ENCODE results near the gene TSPAN15. TPM values are rescaled to one million over a fixed set of nuclear protein-coding genes. Genes with fewer than 3 reads are reported as not detected.

Gene TSPAN15
- 0.27 TPM for total RNA-seq

DNA sequence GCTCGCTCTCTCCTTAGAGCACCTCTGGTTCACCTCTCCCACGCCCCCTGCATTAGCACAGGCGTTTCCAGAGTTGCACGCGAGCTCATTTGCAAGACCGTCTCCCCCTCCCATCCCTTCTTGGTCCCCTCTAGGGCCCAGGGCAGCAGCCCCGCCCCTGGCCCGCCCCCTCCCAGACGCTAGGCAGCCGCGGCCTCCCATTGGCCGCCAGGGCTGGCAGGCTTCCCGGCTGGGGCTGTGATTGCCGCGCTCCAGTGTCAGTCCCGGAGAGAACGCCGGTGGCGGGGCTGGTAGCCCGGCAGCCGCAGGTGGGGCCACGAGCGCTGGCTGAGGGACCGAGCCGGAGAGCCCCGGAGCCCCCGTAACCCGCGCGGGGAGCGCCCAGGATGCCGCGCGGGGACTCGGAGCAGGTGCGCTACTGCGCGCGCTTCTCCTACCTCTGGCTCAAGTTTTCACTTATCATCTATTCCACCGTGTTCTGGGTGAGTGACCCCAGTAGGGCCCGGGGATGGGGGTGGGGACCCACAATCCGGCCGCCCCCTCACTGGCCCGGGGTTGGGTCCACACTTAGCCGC is at the start of gene TSPAN15:
TSS of gene TSPAN15 (plus strand) at position 257 of the 575 bp plus-strand sequence. CDS start at position 387, 130 bp downstream.
- peak; percentile 52 to 80 (median 77) for DNase-seq (ENCODE audit: low read depth in 2 of 3, low spot score in 2 of 3)

DNA sequence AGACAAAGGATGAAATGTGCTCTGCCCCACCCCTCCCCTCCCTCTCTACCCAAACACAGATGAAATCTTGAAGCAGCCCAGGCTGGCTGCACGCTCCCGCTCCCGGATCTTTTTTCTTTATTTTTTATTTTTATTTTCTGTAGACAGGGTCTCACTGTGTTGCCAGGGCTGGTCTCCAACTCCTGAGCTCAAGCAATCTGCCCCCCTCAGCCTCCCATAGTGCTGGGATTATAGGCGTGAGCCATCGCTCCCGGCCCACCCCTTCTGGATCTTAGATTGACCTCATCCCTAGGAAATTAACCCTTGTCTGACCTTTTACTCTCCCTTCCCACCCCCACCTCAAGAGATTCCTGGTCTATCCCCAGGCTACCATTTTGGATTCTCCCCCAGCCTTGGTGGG is 48.9 kb upstream of the TSPAN15 start:
- DNase-seq (ENCODE audit: low read depth in 2 of 3, low spot score in 2 of 3), result no peak

DNA sequence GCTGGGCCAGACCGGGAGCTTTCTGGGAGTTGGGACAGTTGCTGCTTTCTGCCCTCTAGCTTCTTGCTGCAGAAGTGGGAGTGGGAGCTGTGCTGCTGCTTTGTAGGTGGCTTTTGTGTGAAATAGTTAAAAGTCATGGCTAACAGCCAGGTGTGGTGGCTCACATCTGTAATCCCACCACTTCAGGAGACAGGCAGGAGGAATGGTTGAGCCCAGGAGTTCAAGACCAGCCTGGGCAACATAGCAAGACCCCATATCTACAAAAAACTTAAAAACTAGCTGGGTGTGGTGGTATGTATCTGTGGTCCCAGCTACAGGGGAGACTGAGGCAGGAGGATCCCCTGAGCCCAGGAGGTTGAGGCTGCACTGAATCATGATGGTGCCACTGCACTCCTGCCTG is 48.2 kb upstream of the TSPAN15 start:
- no peak for DNase-seq (ENCODE audit: low read depth in 2 of 3, low spot score in 2 of 3)

DNA sequence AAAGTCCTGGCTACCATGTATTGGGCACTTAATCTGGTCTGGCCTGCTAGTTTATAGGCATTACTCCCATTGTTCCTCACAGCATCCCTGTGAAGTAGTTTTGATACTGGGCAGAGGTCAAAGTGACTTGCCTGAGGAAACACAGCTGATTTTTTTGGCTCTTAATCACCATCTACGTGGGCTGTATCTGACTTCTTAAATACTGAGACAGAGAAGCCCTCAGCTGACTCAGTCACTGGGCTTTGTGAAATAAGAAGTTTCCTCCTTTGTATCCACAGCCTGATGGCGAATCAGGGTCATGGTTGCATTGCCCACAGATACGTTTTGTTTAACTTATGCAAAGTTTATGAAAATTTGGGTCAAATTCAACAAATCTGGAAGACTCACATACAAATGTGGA is 47.7 kb upstream of the TSPAN15 start:
- no peak for DNase-seq (ENCODE audit: low read depth in 2 of 3, low spot score in 2 of 3)

DNA sequence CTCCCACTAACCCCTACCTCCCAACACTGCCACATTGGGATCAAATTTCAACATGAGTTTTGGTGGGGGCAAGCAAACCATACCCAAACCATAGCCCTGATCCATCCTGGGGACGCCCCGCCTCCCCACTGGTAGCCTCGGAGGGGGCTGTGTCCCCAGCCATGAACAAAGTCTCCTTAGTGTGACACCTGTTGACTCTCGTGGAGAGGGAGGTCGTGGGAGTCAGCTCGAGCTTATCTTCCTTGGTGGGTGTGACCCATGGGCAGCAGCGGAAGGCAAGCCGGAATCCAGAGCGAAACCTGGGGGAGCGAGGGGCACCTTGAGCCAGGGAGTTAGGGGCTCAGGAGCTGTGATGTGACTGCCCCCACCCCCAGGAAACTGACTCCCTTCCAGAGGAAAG is 46.5 kb upstream of the TSPAN15 start:
- no peak for DNase-seq (ENCODE audit: low read depth in 2 of 3, low spot score in 2 of 3)

DNA sequence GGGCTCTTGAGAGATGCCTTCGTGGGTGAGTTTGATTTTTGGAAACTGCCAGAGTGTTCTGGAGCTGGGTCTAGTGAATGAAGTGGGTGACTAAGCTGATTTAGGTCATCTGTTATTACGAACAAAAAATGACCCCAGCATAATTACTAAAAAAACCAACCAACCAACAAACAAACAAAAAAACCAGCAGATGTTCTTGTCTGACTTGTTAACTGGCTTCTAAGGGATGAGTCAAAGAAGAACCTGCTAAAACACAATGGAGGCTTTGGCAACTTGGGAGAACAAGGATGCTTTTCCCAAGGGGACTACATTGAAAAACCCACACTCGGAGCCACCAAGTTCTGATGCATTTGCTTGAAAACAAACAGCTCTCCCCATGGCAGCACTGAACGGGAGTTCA is 46.0 kb upstream of the TSPAN15 start:
- no peak for DNase-seq (ENCODE audit: low read depth in 2 of 3, low spot score in 2 of 3)

DNA sequence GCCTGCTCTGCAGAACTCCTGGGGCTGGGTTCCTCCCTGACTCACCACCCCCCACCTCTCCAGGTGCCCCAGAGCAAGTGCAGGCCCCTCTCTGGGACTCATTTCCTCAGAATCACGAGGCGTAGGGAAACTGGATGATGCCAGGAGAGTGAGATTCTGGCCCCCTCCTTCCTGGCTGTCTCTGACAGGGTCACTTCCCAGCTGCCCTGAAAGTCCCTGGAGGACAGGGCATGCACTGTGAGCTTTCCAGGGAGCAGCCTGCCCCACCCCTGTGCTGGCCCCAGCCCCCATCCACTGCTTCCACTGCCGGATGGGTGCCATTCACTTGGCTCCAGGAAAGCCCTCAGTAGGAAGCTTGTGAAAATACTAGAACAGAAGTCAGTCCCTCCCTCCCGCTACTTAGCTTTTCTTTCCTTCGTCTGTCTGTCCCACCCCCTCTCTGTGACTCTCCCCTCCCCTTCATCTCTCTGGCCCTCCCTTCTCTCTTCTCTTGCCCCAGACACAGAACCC is 44.9 kb upstream of the TSPAN15 start:
- no peak for DNase-seq (ENCODE audit: low read depth in 2 of 3, low spot score in 2 of 3)

DNA sequence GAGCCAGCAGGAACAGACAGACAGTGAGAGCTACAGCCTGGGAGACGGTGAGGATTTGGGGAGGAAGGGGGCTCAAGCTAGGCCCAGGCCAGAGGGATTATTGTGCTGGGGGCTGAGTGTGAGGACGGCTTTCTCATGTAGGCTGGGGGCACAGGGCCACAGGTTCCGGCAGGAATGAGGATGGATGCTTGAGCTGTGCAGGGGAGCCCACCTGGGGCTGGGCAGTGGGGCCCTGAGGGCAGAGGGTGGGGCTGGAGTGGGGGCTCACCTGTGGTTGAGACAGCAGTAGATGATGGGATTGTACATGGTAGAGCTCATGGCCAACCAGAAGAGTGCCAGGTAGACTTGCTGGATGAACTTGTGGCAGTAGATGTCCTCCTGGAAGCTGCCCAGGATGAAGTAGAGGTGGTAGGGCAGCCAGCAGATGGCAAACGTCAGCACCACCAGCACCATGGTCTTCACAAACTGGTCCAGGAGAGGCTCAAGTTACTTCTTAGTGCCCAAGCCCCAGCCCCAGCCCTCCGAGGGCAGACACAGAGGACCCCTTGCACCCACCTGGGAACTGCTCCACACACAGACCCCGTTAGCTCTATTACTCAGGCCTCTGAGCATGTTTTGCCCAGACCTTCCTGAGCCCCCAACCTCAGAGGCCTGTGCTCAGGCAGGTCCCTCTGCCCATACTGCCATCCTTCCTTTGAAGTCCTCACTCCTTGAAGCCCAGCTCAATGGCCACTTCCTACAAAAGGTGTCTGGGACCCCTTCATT is 44.3 kb upstream of the TSPAN15 start:
- no peak for DNase-seq (ENCODE audit: low read depth in 2 of 3, low spot score in 2 of 3)

DNA sequence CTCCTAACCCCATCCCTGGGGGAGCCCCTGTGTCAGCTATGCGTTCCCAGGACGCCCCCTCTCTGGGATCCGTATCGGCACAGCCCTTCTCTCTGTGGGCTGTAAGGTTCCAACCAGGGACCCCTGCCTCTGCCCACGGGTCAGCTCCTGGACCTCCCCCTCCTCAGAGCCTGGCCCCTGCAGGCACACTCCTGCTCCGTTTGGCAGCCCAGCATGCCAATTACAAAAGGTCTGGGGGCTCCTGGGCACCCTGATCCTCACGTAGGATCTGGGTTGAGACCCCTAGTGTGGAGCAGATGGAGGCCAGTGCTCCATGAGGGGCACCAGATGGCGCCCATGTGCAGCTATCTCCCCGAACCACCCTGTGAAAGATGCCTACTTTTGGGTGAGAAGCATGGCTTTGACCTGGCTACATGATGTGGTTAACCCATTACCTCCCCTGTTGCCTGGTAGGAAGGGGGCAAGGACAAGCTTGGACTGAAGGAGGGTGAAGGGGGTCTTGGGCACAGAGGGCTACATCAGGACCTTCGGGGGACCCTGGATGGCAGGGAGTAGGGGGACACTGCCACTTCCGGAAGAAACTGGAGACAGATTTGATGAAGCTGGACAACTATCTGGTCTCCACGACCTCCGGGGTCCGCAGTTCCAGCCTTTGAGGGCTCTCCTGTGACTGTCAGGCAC is 43.5 kb upstream of the TSPAN15 start:
- peak in 2 of 3 donors; percentile 52 to 66 for DNase-seq (ENCODE audit: low read depth in 2 of 3, low spot score in 2 of 3)

DNA sequence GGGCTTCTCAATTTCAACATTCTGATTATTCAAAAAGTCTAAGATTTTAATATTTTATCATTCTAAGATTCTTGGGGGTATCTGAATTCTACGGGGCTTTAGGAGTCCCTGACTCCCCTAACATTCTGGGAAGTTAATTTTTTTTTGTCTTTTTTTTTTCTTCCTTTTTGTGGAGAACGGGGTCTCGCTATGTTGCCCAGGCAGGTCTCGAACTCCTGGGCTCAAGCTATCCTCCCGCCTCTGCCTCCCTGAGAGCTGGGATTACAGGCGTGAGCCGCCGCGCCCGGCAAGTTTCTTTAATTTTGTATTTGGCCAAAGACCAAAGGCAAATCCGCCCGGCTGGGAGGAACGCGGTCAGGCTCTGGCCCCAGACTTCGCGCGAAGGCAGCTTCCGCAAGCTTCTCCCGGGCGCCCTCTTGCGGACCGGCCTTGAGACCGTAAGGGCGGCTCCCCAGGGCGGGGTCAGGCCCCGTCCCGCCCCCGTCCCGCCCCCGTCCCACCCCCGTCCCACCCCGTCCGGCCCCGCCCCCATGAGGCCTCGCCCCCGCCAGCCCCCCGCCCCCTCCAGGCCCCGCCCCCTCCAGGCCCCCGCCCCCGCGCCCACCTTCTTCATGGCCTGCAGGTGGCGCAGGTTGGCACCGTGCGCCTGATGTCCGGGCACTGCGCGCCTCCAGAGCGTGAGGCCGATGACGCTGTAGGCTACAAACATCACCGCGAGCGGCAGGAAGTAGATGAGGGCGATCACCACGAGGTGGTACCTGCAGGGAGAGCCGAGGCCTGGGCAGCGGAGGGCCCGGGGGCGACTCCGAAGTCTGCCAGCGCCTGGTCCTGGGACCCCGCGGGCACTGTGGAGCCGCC is 42.7 kb upstream of the TSPAN15 start:
- DNase-seq (ENCODE audit: low read depth in 2 of 3, low spot score in 2 of 3), result peak; percentile 84 to 94 (median 92)

DNA sequence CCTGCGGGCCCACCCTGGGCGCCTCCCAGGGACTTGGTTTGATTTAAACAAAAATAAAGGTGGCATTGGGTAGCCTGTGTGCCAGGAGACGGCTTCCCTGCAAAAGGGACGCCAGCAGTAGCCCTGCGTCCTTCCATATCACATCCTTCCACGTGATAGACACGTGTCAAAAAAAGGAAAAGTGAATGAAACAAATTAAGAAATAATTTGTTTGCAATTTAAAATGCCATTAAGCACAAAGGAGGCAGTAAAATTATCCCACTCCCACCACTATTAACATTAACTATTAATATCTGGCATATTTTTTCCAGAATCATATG is 42.1 kb upstream of the TSPAN15 start:
- DNase-seq (ENCODE audit: low read depth in 2 of 3, low spot score in 2 of 3), result no peak

DNA sequence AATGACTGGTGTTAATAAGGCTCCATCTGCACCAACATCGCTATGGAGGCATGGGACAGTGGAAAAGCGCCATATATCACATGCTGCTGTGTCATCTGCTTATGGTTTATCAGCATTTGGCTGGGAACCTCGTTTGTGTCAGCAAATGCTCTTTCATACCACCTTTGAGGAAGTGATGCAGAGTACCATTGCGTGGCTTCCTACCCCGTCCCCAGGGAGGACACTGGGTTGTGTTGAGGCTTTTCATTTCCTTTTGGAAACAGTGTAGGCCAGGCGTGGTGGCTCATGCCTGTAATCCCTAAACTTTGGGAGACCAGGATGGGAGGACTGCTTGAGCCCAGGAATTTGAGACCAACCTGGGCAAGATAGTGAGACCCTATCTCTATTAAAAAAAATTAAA is 41.3 kb upstream of the TSPAN15 start:
- DNase-seq (ENCODE audit: low read depth in 2 of 3, low spot score in 2 of 3), result peak in 1 of 3 donors; percentile 41

DNA sequence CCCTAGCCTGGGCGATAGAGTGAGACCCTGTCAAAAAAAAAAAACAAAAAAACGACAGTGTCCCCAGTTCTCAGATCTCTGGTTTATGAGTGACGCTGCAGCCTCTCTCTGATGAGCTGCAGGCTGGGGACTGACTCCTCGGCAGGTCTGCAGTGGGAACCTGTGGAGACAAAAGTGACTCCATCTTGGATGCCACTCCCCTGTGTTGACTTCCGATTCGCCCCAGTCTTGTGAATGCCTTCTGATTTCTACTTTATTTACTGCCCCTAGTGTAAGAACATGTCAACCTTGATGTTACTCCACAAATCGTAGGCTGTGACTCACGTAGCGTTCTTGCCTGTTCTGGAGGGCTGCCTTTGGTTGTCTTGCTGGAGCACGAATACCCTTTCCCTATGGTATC is 40.8 kb upstream of the TSPAN15 start:
- DNase-seq (ENCODE audit: low read depth in 2 of 3, low spot score in 2 of 3), result no peak

DNA sequence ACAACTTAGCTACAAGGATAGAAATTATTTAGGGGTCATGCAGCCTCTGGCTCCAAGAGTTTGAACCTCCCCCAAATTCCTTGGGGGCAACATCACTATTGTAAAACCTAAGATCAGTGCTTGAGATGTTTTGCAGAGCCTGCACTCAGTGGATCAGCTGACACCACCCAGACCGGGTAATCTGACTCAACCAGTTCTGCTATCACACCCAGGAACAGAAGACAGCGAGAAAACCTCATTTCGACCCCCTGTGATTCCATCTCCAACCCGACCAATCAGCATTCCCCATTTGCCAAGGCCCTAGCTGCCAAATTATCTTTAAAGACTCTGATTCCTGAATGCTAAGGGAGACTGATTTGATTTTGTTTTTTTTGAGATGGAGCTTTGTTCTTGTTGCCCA is 39.8 kb upstream of the TSPAN15 start:
- no peak for DNase-seq (ENCODE audit: low read depth in 2 of 3, low spot score in 2 of 3)

DNA sequence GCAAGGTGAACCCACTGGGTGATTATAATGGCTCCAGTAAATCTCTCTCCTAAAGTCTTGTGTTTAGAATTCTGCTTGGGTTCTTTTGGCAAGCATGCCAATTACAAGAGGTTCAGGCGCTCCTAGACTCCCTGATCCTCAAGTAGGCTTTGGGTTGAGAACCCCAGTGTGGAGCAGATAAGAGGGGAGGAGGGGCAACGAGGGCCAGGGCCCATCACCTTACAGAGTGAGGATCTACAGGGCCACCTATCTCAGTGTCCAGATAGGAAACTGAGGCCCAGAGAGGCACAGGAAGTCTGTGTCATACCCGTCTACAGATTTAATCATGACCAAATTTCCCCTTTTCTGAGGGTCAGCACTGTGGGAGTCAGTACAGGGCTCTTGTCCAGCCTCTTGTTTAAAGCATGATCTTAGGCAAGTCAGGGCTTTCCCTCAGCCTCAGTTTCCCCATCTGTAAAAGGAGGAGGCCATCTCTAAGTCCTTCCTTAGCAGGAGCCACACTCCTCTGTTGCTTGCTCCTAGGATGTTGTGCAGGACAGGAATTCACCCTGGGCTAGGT is 39.0 kb upstream of the TSPAN15 start:
- DNase-seq (ENCODE audit: low read depth in 2 of 3, low spot score in 2 of 3), result no peak

DNA sequence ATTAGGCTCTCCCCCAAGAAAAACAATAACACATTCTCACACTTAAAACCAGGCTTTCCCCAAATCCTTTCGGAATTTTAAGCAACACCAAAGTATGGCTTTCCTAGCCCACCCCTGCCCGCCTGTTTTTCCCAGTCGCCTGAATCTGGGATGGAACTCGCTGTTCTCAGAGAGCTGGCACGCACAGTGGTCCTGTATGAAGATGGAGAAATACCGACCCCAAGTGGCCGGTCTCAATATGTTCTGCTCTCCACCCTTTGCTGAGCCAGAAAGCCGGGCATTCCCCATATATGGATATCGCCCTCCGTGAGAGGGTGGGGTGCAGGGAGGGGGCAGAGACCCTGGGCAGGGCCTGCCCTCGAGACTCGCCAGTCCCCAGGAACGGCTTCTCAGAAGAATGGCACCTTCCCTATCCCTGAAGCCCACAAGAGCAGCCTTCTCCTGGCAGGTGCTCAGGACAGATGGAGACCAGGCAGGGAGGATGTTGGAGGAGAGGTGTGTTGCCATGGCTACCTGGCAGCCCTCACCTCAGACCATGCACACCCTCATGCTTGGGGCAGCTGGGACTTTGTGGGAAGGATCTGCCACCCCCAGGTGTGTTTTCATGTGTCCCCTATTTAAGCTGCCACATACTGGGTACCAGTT is 37.9 kb upstream of the TSPAN15 start:
- DNase-seq (ENCODE audit: low read depth in 2 of 3, low spot score in 2 of 3), result peak in 2 of 3 donors; percentile 48 to 53

DNA sequence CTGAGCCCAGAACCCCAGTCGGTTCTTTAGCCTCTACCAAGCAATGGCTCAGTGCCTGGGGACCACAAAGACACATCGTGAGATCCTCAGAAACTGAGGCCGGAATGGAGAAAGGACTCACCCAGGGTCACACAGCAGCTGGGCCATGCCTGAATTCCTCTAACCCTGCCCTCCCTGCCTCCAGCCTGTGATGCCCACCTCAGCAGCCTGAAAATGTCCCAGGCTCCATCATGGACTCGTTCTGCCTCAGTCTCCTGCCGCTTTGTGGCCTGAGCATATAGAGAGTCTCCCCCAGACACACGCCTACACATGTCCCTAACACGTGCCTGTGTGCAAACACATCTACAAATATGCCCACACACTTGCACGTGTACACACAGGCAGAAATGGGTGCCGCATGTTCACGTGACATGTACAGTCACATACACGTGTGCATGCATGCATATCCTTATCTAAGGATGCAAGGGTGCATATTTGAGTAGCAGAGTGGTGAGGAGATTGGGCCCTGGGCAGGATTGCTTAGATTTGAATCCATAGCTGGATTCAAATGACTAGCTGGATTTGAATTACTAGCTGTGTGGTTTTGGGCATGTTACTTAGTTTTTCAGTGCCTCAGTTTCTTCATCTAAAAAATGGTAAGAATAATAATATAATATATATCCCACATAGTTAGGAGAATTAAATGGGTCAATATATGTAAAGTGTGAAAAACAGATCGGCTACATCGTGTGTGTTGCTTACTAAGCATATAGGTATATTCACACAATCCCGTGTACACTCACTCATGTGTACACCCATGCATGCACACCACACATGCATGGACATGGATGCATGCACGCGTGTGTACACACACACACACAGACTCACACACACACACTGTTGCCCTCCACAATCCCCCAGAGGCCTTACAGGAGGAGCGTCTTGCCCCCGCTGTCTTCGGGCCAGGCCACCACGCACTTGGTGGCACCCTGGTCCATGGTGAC is 36.9 kb upstream of the TSPAN15 start:
- DNase-seq (ENCODE audit: low read depth in 2 of 3, low spot score in 2 of 3), result no peak

DNA sequence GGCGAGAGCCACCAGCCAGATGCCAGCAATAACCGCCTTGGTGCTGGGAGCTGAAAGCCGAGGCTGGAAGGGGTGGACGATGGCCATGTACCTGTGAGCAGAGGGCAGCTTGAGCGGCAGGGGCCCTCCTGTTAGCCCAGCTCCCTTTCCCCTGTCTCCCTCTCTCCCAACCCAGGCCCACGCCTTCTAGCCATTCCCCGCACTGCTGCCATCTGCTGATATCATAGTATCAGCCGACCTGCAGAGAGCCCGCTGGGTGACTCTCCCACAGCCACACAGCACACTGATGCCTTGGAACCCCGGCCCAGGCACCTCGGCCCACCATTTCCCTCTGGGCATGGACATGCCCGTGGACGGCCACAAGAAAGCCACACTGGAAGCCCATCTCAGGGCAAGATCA is 36.2 kb upstream of the TSPAN15 start:
- no peak for DNase-seq (ENCODE audit: low read depth in 2 of 3, low spot score in 2 of 3)

DNA sequence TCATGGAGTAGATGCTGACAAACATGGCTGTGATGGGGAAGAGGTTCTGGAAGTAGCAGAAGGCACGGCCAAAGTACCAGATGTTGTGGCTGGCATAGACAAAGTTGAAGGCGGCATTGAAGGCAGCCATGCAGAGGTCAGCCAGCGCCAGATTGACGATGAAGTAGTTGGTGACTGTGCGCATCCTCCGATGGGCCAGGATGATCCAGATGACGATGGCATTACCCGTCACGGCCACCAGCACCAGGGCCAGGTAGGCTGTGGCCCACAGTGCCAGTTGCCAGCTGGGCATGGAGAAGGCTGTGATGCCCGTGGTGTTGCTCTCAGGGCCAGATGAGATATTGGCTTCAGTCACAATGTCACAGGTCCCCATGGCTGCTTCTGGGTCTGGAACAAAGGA is 35.3 kb upstream of the TSPAN15 start:
- DNase-seq (ENCODE audit: low read depth in 2 of 3, low spot score in 2 of 3), result no peak
